Uterus (tissue), 2 donors: Measurements from ENCODE around the gene MYH13.

Source experiments
- POLR2A ChIP-seq, 2 donors: fragments of 450-650 bp; IDR thresholded peaks; one replicate each; pipeline ENCODE4 v1.6.1; 2016; ENCODE audit warnings: antibody characterized with exemption in 2 of 2, mild to moderate bottlenecking in 1 of 2, moderate library complexity in 1 of 2
- TF ChIP-seq, protein P1 (sequence below), 4 experiments: fragments of 200-600 bp in 2 of 4; fragments of 450-650 bp in 2 of 4; sonication (generic) in 2 of 4; IDR thresholded peaks; one replicate each; pipeline ENCODE4 v1.5.1; 2016 to 2019; ENCODE audit warnings: antibody characterized with exemption in 4 of 4, mild to moderate bottlenecking in 2 of 4, moderate library complexity in 1 of 4

DNA sequence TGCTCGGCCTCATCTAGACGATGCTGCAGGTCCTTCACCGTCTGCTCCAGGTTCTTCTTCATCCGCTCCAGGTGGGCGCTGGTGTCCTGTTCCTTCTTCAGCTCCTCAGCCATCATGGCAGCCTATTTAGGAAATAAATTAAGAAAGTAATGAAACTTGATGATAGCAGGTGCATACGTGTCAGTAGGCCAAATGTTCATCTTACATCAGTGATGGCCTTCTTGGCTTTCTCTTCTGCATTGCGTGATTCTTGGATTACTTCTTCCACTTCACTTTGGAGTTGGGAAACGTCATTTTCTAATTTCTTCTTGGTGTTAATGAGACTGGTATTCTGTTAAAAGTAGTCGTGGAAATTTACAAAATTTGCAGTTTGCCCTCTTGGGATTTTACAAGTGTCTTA lies 20.1 kb upstream of the MYH13 start:
- TF ChIP-seq, protein P1, sequence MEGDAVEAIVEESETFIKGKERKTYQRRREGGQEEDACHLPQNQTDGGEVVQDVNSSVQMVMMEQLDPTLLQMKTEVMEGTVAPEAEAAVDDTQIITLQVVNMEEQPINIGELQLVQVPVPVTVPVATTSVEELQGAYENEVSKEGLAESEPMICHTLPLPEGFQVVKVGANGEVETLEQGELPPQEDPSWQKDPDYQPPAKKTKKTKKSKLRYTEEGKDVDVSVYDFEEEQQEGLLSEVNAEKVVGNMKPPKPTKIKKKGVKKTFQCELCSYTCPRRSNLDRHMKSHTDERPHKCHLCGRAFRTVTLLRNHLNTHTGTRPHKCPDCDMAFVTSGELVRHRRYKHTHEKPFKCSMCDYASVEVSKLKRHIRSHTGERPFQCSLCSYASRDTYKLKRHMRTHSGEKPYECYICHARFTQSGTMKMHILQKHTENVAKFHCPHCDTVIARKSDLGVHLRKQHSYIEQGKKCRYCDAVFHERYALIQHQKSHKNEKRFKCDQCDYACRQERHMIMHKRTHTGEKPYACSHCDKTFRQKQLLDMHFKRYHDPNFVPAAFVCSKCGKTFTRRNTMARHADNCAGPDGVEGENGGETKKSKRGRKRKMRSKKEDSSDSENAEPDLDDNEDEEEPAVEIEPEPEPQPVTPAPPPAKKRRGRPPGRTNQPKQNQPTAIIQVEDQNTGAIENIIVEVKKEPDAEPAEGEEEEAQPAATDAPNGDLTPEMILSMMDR (IDR thresholded peaks at IDR 0.05) = no peak
- no peak for TF ChIP-seq POLR2A (IDR thresholded peaks at IDR 0.05)
